ENCODE measurements around the gene CPLX4.
A peak's percentile ranks its signal among the peaks of the same experiment; 100 is the strongest.

Gene CPLX4, protein sequence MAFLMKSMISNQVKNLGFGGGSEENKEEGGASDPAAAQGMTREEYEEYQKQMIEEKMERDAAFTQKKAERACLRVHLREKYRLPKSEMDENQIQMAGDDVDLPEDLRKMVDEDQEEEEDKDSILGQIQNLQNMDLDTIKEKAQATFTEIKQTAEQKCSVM

DNA sequence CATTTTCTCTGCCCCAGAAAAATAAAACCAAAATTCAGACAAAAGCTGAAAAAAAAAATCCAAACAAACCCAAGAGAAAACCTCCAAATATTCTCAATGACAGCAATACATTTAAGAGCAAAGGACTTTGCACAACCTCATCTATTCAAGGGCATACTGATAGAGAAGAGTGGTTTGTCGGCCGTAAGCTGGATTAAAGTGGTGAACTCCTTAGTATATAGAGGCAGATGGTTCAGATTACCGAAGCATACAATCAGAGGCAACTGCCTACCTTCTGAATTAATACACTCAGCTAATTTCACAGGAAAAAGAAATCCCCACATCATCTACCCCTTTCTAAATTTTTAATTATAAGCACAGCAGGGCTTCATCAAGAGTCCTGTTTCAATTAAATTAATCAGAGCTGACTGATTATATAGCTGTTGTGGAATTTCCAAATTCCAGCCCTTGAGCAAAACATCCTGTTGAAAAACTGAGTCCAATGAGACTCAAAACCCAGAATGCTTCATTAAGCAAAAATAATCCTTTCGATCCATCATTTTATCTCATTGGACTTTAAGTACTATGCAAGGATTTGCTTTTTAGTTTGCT is at the start of gene CPLX4:
CPLX4 (minus strand) TSS at position 190 of the 591 bp plus-strand sequence; CDS start at position 3, 187 bp downstream.
- peak; percentile 48 for DNase-seq

DNA sequence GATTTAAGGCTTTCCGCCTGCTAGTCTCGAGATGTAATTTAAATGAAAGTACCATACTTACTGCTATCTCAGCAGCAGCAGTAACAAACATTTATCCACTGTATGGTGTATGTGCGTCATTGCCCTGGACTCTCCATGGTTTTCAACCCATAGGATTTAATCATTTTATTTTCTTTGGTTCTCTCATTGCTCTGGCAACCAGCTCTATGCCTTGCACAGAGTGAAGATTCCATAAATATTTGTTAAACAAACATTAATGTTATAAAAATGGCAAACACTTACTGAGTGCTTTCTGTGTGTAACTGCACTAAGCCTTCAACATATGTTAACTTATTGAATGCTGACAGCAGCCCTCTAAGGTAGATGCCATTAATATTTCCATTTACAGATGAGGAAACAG is 41.9 kb upstream of the CPLX4 start:
- no peak for DNase-seq

DNA sequence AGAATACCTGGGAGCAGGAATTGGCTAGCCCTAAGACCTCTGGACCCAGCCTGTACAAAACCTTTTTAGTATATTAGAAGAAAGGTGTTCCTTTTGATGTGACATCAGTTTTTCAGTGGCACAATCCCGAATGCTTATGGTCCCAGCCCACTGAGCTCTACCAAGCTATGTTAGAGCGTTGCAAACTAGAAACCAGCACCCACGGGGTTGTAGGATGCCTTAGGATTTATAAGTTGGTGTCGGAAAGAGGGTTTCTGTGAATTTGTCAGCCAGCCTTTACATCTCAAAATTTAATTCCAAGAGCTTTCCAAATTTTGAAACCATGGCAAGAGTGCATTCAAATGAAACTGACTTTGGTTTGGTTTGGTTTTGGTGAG is 41.1 kb upstream of the CPLX4 start:
- no peak for DNase-seq

DNA sequence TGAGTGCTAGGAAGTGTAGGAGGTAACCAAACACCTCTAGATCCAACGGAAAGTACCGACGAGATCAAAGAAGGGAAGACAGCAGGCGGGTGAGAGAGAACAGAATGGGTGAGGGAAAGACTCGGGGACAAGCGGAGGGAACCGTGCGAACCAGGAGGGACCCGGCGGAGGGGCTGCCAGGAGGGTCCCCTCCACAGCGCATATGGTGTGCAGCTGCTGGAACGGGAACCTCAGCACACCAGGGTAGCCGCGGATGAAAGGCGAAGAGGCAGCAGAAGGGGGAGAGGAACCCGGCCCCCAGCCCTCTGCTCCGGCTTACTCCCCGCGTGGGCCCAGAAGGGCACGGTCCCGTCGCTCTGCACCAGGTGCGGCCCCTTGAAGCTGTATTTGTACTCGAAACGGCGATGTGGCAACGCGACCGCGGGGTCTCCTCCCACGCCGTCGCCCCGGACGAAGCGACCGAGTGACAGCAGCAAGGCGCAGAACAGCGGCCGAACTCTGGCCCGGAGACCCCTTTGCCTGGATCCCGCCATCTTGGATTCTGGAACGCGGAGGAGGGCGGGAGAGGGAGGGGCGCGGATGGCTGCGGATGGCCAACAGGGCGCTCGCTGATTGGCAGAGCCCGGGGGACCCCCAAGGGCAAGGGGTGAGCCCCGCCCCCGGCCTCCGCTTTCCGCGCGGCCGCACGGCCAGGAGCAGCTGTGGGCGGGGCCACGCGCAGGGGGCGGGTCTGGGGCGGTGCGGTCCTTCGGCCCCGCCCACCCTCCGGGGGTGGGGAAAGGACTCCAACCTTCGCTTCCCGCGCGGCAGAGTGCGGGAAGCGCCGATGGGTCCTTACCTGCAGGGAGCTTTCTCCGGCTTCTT is 40.5 kb upstream of the CPLX4 start, which contains the start of gene LMAN1:
LMAN1 (minus strand) TSS at position 554 of the 864 bp plus-strand sequence; CDS start at position 533, 21 bp downstream.
- DNase-seq: peak; percentile 98

DNA sequence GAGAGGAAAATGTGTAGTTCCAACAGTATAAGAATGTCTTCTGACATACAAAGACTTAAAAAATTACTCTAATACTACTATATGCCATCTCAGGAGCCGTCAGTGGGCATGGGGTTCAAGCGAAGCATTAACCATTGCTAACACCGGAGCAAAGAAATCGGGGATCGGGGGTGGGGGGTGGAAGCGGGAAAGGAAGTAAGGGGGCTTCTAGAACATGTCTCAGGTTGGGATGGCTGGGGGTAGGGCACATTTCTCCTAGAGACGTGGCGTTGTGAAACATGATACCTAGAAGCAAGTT is 39.9 kb upstream of the CPLX4 start:
- no peak for DNase-seq

DNA sequence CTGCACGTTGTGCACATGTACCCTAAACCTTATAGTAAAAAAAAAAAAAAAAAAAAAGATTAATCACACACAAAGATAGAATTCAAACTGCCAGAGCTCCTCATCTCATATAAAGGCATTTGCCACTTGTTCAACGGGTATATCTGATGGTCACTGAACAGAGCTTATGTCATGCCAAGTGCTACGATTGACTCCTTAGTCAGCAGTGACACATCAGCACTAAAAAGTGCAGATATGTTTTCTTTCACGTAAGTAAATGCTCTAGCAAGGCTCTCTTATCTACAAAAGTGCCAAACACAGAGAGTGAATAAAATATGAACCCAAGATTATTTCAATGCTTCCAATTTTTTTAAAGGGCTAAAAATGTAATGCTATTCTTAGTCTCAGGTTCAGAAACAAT is 39.5 kb upstream of the CPLX4 start:
- DNase-seq: peak; percentile 38

DNA sequence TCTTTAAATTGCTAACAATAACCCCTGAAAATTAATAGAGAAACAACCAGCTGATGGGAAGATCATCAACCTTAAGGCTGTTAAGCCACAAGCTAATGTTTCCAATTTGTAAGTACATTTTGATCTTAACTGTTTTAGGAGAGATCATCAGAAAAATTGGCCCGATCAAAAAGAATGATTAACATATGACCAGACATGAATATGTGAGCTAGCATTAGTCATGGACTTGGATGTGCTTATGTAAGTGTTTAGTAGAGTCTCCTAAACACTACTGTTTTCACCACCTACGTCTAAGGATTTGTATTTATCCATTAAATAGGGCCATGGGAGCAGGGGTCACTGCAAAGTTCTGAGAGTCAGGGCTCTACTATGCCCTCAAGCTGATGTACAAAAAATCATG is 36.3 kb upstream of the CPLX4 start:
- DNase-seq: no peak

DNA sequence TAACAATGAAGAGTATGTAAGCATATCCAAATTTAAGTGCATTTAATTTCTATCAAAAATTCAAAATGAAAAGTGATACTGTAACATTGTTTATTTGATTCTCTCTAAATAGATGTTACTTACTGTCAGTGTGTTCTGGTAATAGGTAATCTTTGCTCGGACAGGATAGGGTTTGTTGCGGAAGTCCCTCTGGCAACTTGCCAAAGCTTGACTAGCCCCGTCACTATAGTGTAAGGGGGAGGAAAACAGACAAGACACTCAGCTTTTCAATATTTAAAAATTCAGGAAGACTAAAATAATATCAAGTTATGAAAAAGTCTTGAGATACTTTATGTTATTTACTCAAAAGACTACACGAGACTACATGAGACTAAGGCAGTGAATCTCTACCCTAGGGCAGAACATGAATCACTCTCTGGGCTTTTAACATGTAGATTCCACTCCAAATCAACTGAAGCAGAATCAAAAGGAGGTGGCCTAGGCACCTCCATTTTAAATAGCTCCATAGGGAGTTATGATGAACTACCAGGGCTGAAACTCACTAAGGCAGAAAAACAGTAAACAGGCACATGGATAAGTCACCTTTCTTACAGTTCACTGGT is 34.7 kb upstream of the CPLX4 start:
- DNase-seq: peak; percentile 34

DNA sequence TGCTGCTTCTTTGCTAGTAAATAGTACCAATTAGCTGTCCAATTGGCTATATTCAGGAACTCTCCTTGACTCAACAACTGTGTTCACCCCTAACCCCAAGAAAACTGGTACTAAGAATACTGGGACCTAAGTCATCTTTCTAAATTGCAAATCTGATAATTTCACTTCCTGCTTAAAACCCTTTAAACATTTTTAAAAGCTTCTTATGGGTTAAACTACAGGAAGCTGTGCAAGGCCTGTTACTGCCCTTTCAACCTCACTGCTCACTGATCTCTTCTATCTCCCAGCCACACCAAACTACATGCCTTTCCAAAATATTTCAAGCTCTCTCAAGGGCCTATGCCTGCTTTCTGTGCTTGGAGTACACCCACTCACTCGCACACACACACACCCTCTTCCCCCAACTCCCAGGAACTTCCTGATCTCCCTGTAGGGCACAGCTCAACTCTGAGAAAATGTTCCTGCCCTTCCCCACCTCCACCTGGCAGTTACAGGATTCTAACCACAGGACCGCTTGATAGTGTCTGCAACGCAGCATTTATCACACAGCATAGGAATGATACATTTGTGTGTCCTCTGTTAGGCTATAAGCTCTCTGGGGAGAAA is 33.9 kb upstream of the CPLX4 start:
- DNase-seq: no peak

DNA sequence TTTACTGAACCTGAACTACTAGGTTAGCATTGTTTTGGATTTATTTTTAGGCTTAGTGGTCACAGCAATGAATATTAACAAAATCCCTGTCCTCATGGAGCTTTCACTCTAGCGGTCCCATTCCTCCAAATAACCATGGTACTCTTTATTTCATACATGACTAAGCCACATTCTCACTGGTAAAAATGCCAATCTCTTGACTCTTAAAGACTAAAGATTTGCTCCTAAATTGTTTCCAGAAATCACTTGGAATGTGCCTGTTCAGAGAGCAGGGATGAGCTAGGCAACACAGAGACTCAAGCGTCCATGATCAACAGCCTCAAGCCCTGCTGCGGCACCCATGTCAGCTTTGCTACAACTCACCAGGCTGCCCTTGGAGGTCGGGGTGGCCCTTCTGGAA is 27.1 kb upstream of the CPLX4 start:
- DNase-seq: no peak

DNA sequence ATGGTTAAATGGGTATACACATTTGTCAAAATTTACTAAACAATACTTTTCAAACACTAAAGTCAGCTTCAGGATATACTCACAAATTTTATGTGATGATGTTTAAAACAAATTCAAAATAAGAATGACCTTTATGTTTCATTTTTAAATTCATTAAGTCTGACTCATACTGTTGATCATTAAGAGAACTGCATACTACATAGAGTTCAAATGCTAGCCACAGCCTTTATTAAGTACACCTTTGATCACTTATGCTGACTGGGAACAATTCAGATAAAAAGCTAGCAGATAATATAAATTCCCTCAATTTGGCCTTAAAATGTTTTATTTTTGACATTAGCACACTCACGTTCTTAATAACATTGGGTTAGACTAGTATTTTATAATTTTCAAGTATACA is 26.5 kb upstream of the CPLX4 start:
- no peak for DNase-seq

DNA sequence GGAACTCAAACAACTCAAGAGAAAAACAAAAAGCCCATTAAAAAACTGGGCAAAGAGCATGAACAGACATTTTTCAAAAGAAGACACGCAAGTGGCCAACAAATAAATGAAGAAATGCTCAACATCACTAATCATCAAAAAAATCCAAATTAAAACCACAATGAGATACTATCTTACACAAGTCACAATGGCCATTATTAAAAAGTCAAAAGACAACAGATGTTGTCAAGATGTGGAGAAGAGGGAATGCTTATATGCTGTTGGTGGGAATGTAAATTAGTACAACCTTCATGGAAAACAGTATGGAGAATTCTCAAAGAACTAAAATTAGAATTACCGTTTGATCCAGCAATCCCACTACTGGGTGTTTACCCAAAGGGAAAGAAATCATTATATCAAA is 25.5 kb upstream of the CPLX4 start:
- DNase-seq: no peak

DNA sequence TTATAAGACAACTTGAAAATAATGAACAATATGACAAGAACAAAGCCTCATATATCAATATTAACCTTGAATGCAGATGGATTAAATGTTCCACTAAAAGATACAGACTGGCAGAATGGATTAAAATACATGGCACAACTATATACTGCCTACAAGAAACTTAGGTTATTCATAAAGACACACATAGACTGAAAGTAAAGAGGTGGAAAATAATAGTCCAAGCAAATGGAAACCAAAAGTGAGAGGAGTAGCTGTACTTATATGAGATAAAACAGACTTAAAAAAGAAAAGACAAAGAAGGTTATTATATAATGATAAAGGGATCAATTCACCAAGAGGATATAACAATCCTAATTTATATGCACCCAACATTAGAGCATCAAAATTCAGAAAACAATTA is 22.4 kb upstream of the CPLX4 start:
- no peak for DNase-seq

DNA sequence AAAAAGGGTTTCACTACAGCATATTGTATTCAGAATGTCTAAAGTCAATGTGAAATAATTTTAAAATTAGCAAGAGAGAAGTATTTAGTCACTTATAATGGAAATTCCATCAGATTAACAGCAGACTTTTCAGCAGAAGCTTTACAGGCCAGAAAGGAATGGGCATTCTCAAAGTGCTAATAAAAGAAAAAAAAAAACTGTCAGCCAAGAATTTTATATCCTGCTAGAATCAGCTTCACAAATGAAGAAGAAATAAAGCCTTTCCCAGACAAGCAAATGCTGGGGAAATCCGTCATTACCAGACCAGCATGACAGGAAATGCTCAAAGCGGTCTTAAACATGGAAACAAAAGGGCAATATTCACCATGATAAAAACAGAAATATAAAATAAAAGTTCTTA is 21.9 kb upstream of the CPLX4 start:
- DNase-seq: no peak

DNA sequence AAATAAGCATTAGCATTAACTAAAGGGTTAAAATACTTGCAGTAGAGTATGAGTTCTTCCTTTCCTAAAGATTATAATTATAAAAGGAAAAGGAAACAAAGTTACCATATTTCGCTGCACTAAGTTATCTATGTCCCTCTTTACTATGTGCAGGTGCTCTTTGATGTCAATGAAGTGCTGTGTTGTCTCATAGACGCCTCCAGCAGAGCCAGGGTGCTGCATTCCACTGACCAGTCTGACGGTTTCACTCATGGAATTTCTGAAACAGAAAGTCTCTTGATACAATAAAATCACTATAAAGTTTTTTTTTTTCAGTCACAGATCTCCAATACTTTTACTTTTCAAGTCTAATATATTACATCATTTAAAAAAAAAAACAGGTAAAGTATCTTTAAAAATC is 14.5 kb upstream of the CPLX4 start:
- no peak for DNase-seq

DNA sequence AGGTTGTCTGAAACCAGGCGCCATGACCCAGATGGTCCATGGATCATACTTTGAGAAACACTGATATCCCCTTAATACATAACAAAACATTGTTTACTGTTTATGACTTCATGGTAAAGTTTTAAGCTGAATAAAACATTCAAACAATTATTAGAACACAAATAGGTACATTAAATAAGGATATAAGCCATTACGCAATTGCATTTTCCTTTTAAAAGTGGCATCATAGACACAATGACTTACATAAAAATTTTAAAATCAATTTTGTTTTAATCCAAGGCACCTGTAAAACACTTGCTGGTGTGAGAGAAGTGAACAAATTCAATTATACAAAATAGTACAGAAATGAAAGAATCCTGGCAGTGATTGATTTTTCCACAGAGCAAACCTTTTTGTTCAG is 10.2 kb upstream of the CPLX4 start:
- no peak for DNase-seq

DNA sequence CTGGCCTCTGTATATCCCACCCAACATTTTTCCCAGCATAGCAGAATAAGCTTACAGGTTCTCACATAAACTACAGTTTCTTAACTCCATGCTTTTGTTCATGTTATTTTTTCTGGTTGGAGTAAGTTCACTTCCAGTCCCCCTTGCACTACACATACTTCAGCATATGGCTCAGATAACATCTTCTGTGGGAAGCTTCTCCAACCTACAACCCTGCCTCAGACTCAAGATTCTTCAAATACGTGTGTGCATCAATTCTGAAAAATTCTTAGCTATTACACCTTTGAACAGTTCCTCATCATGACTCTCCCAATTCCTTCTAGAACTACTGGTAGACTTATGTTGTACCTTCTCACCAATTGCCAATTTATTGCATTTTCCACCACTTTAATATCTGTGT is 7.5 kb upstream of the CPLX4 start:
- no peak for DNase-seq

DNA sequence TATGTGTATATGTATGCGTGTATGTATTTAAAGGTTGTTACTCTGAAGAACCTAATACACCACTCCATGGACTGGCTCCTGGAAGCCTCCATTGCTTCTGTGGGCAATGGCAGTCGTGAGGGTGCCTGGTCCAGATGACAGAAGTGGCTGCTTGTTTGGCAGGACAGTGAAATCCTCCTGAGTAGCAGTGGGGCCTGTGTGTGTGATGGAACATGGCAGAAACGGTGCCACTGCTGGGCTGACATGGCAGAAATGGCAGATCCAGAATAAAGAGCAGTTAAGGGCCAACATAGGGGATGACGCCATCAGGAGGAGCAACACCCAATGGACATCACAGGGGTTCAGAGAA is 6.1 kb upstream of the CPLX4 start:
- DNase-seq: no peak

DNA sequence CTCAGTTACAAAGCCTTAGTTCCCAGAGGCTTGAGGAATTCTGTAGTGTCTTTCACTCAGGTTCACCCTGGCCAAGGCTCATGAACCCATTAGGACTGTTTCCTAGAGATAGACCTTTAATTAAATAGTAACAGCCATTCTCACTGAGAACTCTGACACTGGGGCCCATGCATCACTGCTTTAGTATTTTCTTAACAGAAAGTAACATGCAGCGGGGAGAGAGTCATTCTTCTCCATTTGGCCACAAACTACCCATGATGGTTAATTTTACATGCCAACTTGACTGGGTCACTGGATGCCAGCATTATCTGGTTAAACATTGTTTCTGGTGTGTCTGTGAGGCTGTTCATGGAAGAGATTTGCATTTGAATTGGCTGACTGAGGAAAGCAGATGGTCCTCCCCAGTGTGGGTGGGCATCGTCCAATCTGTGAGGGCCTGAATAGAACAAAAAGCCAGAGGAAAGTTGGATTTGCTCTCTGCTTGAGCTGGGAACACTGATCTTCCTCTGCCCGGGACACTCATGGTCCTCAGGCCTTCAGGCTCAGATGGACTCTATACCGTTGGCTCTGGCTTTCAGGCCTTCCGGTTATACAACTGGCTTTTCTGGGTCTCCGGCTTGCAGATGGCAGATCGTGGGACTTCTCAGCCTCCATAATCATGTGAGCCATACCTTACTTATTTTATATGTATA is 5.6 kb upstream of the CPLX4 start:
- DNase-seq: no peak

DNA sequence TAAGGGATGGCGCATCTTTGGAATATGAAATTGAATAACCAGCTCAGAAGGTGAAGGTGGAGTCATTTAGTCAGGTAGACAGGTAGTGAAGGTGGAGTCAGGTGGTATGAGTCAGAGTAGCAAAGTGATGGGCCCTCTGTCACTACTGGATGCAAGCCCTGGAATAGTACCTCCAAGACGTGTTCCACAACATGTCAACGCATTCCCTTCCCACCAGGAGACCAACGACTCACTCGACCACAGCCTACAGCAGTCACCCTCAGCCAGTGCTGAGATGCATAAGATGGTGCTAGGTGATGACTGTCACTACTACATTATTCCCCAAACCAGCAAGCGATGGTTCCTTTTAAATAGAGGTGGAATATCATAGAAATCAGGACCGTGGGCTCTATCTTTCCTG is 6.8 kb downstream of the CPLX4 start:
- DNase-seq: no peak

DNA sequence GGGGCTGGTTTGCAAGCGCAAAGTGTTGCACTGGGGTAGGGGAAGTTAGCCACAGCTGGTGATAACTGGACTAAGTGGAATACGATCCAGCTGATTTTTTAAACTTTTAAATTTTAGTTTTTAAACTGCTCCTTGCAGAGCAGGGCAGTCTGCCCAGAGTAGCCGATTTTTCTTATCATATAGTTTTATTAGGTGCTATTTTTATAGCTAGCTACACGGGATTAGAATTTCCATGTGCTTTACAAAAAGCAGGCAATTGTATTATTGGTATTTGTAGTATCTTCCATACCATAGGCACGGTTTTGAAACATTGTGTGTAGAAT is 9.6 kb downstream of the CPLX4 start:
- no peak for DNase-seq

DNA sequence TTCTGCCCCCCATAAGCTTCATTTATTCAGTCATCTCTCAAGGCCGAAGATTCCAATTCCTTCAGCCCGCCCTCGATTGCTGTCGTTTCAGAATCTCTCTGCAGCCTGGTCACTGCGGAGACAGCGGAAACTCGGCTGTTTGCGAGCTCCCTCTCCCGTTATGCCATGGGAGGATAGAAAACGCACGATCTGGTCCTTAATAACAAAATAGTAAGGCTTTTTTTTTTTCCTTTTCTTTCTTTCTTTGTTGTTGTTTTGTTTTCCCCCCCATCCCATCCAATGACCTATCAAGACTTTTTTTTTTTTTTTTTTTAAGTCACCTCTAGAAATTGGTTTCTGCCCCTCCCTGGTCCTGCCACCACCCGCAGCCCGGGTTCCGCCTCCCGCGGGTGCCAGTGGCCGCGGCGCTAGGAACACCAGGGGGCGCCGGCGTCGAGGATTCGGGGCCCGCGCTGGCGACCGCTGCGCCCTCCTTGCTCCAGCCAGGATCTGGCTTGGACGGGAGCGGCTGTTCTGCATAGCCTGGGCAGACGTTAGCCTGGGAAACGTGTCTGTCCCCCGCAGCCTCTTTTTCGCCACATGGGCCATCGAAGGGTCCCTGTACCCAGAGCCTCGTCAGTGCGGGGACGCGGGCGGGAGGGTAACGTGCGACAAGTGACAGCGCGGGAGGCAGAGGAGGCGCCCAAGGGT is 10.1 kb downstream of the CPLX4 start:
- peak; percentile 90 for DNase-seq

DNA sequence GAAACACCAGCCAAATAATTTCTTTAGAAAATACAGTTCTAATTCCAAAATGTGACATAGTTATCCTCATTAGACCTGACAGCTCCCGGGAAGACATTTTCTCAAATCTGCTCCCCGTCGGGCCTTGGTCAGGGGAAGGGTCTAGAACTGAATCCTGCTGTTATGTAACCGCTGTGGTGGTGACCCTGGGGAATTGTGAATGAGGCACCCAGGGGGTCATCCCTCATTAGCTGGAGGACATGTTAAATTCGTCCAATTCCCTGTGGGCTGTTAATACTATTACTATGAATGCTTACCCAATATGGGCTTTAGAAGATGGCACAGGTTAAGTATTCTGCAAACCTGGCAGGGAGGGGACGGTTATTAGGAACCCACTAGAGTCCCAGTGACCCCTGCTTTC is 11.8 kb downstream of the CPLX4 start:
- DNase-seq: peak; percentile 81
